ENCODE measurements around the gene ADPRM.

The ADPRM gene

GRCh38 chr17:10738521-10739258 is 41.3 kb downstream of the ADPRM start:
- no peak overlapping the region for H3K4me3 ChIP-seq (ENCODE audit: low read depth, low read length)
- TF ChIP-seq CTCF (IDR thresholded peaks at IDR 0.05; ENCODE audit: borderline replicate concordance, insufficient read depth, low read depth, low read length), result no peak

- no peak for TF ChIP-seq CTCF (IDR thresholded peaks at IDR 0.05; ENCODE audit: borderline replicate concordance, insufficient read depth, low read depth, low read length)
- no peak overlapping the region for H3K4me3 ChIP-seq (ENCODE audit: low read depth, low read length)
These were observed 42.0 kb downstream of the ADPRM start for GRCh38 chr17:10739386-10739785.

GRCh38 chr17:10741416-10742135 is 44.2 kb downstream of the ADPRM start:
- no peak overlapping the region for H3K4me3 ChIP-seq (ENCODE audit: low read depth, low read length)
- TF ChIP-seq CTCF (IDR thresholded peaks at IDR 0.05; ENCODE audit: borderline replicate concordance, insufficient read depth, low read depth, low read length), result no peak

- no peak for TF ChIP-seq CTCF (IDR thresholded peaks at IDR 0.05; ENCODE audit: borderline replicate concordance, insufficient read depth, low read depth, low read length)
These were observed 45.0 kb downstream of the ADPRM start for GRCh38 chr17:10742431-10742830.

GRCh38 chr17:10743316-10744009 is 46.1 kb downstream of the ADPRM start:
- TF ChIP-seq CTCF (IDR thresholded peaks at IDR 0.05; ENCODE audit: borderline replicate concordance, insufficient read depth, low read depth, low read length), result no peak

More at GRCh38 chr17:10742431-10742830, 45.0 kb downstream of the ADPRM start:
- no peak overlapping the region for H3K4me3 ChIP-seq (ENCODE audit: low read depth, low read length)

GRCh38 chr17:10744501-10745000 is 47.2 kb downstream of the ADPRM start:
- no peak overlapping the region for H3K4me3 ChIP-seq (ENCODE audit: low read depth, low read length)
- no peak for TF ChIP-seq CTCF (IDR thresholded peaks at IDR 0.05; ENCODE audit: borderline replicate concordance, insufficient read depth, low read depth, low read length)

More at GRCh38 chr17:10743316-10744009, 46.1 kb downstream of the ADPRM start:
- H3K4me3 ChIP-seq (ENCODE audit: low read depth, low read length), result no peak overlapping the region

Measured in GM12875 (cell line).